NCI-H748 treated with DMSO at 0.1 percent for 48 hours (cell line): ENCODE results near the gene CENPX.
"Not testable (repeated sequence)": the region's sequence is repeated elsewhere in the genome, so short reads cannot be mapped to it uniquely, and the experiment has no call there.

Experiments used
- DNase-seq: peaks from one replicate; lab custom pipeline; 2025; lab: John Stamatoyannopoulos, UW

Gene CENPX

GRCh38 chr17:82039695-82040299 is 17.1 kb upstream of the CENPX start:
- DNase-seq: no peak

DNA sequence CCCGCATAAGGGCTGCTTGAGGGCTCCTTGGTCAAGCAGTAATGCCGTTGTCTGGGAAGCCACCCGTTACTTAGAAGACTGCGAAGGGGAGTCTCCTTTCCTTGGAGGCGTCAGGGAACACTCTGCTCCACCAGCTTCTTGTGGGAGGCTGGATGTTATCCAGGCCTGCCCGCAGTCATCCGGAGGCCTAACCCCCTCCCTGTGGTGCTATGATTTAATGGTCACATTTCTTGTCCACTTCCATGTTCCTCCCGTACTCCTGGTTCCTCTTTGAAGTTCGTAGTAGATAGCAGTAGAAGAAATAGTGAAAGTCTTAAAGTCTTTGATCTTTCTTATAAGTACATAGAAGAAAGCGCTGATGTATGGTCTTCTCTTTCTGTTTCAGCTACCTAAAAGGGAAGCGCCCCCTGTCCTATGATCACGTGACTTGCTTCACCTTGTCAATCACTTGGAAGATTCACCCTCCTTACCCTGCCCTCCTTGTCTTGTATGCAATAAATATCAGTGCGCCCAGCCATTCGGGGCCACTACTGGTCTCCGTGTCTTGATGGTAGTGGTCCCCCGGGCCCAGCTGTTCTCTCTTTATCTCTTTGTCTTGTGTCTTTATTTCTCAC is 16.2 kb upstream of the CENPX start:
- not testable (repeated sequence) for DNase-seq

DNA sequence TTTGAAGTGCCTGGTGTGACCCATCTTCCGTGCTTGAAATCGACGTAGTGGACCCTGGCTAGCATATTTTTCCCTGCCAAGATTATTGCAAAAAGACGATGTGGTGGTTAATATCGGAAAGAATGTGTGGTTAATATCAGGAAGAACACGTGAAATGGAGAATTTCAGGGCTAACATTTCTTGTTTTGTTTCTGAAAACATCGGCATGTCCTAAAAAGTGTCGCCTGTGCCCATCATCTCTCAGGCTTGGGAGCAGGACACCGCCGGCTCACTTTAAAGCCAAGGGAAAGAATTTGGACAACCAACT is 15.2 kb upstream of the CENPX start:
- DNase-seq: no peak

- DNase-seq: peak; percentile 92
Measured at GRCh38 chr17:82037092-82037888, 14.6 kb upstream of the CENPX start, which contains the start of gene DCXR. Gene DCXR, minus strand, starts transcription at chr17:82037697. Its CDS starts 15 bp downstream, at chr17:82037682.

DNA sequence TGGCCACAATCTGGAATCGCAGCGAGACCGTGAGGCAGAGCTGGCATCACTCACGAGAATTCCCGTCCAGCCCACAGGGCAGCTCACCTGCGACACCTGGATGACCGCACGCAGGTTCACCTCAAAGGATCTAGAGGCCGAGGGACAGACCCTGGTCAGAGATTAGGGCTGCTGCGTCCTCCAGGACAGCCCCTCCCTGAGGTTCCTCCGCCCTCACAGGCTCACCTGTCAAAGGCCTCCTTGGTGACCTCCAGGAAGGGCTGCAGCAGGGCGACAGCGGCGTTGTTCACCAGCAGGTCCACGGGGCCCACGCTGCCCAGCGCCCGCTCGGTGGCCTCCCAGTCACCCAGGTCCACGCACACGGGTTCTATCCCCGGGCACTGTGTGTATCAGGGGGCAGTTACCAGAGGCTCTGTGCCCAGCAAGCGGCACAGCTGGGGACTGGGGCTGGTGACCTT is 14.0 kb upstream of the CENPX start:
- DNase-seq: no peak

- no peak for DNase-seq
Measured at GRCh38 chr17:82035956-82036633, 13.4 kb upstream of the CENPX start.

DNA sequence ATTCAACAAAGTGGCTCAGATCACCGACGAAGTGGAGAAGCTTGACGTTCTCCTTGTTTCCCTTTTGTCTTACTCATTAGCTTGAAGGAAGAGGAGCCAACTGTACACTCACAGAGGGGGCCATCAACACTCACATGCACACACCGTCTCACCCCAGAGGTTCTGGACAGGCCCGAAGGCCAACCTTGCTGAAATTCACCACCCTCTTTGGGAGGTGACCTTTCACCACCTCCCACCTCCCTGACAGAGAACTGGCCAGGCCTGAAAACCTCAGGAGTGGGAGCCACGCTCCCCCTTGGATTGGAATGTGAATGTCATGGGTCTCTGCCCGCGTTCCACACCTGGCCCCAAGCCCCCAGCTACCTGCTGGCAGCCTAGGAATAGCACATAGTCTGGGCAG is 12.8 kb upstream of the CENPX start:
- no peak for DNase-seq

DNA sequence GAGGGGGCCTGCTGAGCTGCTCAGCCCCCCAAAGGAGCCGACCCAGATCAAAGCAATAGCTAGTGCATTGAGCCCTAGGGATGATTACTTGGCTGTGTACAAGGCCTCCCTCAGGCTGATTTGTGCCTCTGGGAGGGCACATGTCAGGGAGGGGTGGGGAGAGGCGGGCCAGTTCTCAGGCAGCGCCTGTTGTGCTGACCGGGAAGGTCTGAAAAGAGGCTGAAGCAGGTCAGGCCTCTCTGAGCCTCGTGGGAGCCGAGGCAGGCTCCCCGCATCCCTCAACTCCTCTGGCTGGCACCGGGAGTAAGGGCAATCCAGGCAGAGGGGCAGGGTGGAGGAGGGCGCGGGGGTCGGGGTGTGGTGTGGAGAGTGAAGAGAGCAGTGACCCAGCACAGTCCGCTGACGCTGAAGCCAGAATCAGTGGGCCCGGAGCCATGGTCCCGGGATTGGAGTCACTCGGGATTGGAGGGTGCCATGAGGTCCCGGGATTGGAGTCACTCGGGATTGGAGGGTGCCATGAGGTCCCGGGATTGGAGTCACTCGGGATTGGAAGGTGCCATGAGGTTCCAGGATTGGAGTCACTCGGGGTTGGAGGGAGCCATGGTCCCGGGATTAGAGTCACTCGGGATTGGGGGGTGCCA is 11.8 kb upstream of the CENPX start:
- no peak for DNase-seq

- DNase-seq: no peak
Measured at GRCh38 chr17:82033359-82034085, 10.8 kb upstream of the CENPX start.

- DNase-seq: peak; percentile 7
Measured at GRCh38 chr17:82031885-82032627, 9.4 kb upstream of the CENPX start.

- peak; percentile 5 for DNase-seq
Measured at GRCh38 chr17:82031303-82031884, 8.7 kb upstream of the CENPX start, which contains the start of gene RAC3. Gene RAC3, plus strand, starts transcription at chr17:82031678. Its CDS starts 84 bp downstream, at chr17:82031762.

GRCh38 chr17:82030470-82031302 is 8.0 kb upstream of the CENPX start:
- DNase-seq: peak; percentile 35

DNA sequence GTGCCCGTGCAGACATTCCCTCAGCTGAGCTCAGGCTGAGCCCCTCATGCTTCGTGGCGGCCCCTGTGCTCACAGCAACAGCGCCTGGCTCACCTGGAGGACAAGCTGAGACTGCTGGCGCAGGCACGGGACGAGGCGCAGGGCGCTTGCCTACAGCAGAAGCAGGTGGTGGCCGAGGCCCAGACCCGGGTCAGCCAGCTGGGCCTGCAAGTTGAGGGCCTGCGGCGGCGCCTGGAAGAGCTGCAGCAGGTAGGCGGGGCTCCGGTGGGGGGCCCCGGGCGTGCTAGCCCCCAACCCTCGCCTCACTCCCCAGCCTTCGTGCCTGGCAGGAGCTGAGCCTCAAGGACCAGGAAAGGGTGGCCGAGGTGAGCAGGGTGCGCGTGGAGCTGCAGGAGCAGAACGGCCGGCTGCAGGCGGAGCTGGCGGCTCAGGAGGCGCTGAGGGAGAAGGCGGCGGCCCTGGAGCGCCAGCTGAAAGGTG is 7.4 kb upstream of the CENPX start:
- DNase-seq: no peak

- no peak for DNase-seq
Measured at GRCh38 chr17:82029391-82029790, 6.7 kb upstream of the CENPX start.

GRCh38 chr17:82028966-82029365 is 6.3 kb upstream of the CENPX start:
- DNase-seq: no peak

GRCh38 chr17:82028246-82028645 is 5.6 kb upstream of the CENPX start:
- no peak for DNase-seq

- DNase-seq: no peak
Measured at GRCh38 chr17:82025401-82026107, 2.9 kb upstream of the CENPX start.

GRCh38 chr17:82024859-82025258 is 2.2 kb upstream of the CENPX start:
- no peak for DNase-seq
